Lower lobe of right lung (tissue), 2 donors: Measurements from ENCODE around the gene NMRK2. TPM values are rescaled to one million over a fixed set of nuclear protein-coding genes. Genes with fewer than 3 reads are reported as not detected.
"Not testable (repeated sequence)": the region's sequence is repeated elsewhere in the genome, so short reads cannot be mapped to it uniquely, and the experiment has no call there.

Experiments
- ATAC-seq, 2 donors: fragments of 200-7000 bp; cut with Tn5 transposase; one replicate each; pipeline ENCODE4 v1.9.1; 2020 to 2022; ENCODE audit warnings: mild to moderate bottlenecking in 2 of 2, moderate library complexity in 2 of 2
- DNase-seq: peaks from one replicate; pipeline ENCODE4 v3.0.0-alpha.2; 2020
- H3K27ac ChIP-seq: fragments of 200-600 bp; one replicate; pipeline ENCODE4 v1.8.0; 2022
- H3K27me3 ChIP-seq: fragments of 200-600 bp; one replicate; pipeline ENCODE4 v1.8.0; 2022; ENCODE audit warnings: low read depth
- H3K36me3 ChIP-seq: fragments of 200-600 bp; one replicate; pipeline ENCODE4 v1.8.0; 2022; ENCODE audit warnings: mild to moderate bottlenecking
- H3K4me1 ChIP-seq: fragments of 200-600 bp; one replicate; pipeline ENCODE4 v1.8.0; 2022
- H3K4me3 ChIP-seq: fragments of 200-600 bp; one replicate; pipeline ENCODE4 v1.8.0; 2022; ENCODE audit warnings: mild to moderate bottlenecking
- H3K9me3 ChIP-seq: fragments of 200-600 bp; one replicate; pipeline ENCODE4 v1.8.0; 2022
- CTCF ChIP-seq: fragments of 200-600 bp; IDR thresholded peaks from one replicate; pipeline ENCODE4 v1.8.0; 2022; ENCODE audit warnings: antibody characterized with exemption, mild to moderate bottlenecking
- intact Hi-C: fragments of 100-400 bp; cut with DNase I; formaldehyde crosslinking; loops from one replicate; pipeline ENCODE4 v1.11.0; 2022
- long read RNA-seq: library from polyadenylated mRNA; unstranded; transcript quantifications from one replicate; pipeline ENCODE4 v2.0.0, GENCODE V29; 2021
- total RNA-seq: library from RNA; stranded (reverse); fragmentation: NEBNext Ultra II Directional; extraction: Animal tissue kit (Norgen Biotek cat#: 25700); gene quantifications from one replicate; pipeline ENCODE4 v1.2.1, GENCODE V29; 2021
- donor health status: DM: no; HTN: yes; CAD: no; lungs with severe emphysema.

The NMRK2 gene
- not detected for total RNA-seq
- long read RNA-seq, result 0 reads

GRCh38 chr19:3932931-3933810, at the start of gene NMRK2:
TSS of gene NMRK2 (plus strand) at chr19:3933069. CDS start at chr19:3933672, 603 bp downstream.
- Histone ChIP-seq H3K9me3 (no peaks in the 10 kb centered on the region), H3K4me1 (no peaks in the 10 kb centered on the region), H3K27me3 (peaks cover 26% of the 10 kb centered on the region), H3K27ac (no peak within 1 kb of the TSS), H3K4me3 (no peak within 1 kb of the TSS), H3K36me3 (no peaks in the 10 kb centered on the region)
- ATAC-seq, result no peak
- intact Hi-C loops, result no loop called here
- TF ChIP-seq CTCF, result no peak
- DNase-seq, result no peak

GRCh38 chr19:3890591-3890990, 42.3 kb upstream of the NMRK2 start:
- Histone ChIP-seq H3K36me3 (no peaks in the 10 kb centered on the region), H3K27ac (no peak overlapping the region), H3K4me1 (no peaks in the 10 kb centered on the region), H3K4me3 (no peak overlapping the region), H3K27me3 (no peaks in the 10 kb centered on the region), H3K9me3 (no peaks in the 10 kb centered on the region)
- ATAC-seq (no peak), DNase-seq (no peak)
- intact Hi-C loops, result no loop called here
- no peak for TF ChIP-seq CTCF

DNA sequence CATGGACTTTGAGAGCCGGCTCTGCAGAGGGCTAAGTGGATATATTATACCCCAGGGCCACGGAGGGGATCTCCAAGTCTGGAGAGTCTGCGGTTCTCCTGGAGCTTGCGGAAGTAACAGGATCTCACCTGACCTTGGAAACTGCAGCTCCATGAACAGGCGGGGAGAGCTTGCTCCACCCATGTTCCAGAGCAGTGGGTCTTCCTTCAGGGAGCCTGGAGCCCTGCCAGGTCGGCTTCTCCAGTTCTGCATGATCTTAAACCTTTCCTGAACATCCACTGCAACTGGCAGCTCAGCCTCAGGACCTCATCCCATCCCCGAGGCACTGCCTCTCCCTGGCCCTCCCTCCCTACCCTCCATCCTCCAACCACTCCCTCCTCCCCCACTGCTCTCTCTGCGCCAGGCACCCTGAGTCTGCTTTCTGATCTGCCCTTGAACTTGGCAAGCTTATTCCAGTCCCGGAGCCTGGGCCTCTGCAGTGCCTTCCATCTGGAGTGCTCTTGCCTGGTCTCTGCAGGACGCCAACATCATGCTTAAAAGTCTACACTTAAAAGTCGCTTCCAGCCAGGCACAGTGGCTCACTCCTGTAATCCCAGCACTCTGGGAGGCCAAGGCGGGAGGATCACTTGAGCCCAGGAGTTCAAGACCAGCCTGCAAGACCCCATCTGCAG, 39.2 kb upstream of the NMRK2 start:
- H3K27ac ChIP-seq, result no peak overlapping the region
- no peaks in the 10 kb centered on the region for H3K36me3 ChIP-seq
- TF ChIP-seq CTCF, result no peak
- DNase-seq (no peak), ATAC-seq (no peak)
- no peaks in the 10 kb centered on the region for H3K4me1 ChIP-seq
- H3K9me3 ChIP-seq, result peaks cover 6% of the 10 kb centered on the region
- H3K4me3 ChIP-seq, result no peak overlapping the region
- intact Hi-C loops, result no loop called here
- H3K27me3 ChIP-seq, result no peaks in the 10 kb centered on the region

DNA sequence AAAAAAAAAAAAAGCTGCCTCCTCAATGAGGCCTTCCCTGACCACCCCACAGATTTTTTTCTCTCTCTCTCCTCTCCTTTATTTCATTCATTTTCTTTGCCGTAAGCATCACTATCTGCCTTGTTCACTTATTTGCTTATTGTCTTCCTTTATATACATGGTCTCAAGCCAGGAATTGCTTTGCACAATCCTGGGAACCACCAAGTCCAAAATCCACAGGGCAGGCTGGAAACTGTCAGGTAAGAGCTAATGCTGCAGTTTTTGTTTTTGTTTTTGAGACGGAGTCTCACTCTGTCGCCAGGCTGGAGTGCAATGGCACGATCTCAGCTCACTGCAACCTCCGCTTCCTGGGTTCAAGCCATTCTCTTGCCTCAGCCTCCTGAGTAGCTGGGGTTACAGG, 37.9 kb upstream of the NMRK2 start:
- intact Hi-C loops, H3K27ac ChIP-seq, H3K36me3 ChIP-seq, H3K27me3 ChIP-seq, H3K4me3 ChIP-seq, H3K9me3 ChIP-seq, DNase-seq, H3K4me1 ChIP-seq, ATAC-seq: not testable (repeated sequence)

- no peaks in the 10 kb centered on the region for H3K36me3 ChIP-seq
- no peak for DNase-seq
- no peak overlapping the region for H3K4me3 ChIP-seq
- no peak for TF ChIP-seq CTCF
- H3K27ac ChIP-seq, result no peak overlapping the region
- no peaks in the 10 kb centered on the region for H3K4me1 ChIP-seq
- H3K27me3 ChIP-seq, result no peaks in the 10 kb centered on the region
- intact Hi-C loops, result no loop called here
- H3K9me3 ChIP-seq, result peaks cover 8% of the 10 kb centered on the region
- ATAC-seq, result no peak
Observed at GRCh38 chr19:3895788-3896187, 37.1 kb upstream of the NMRK2 start.

- Histone ChIP-seq H3K27ac (no peak overlapping the region), H3K9me3 (peaks cover 8% of the 10 kb centered on the region), H3K36me3 (no peaks in the 10 kb centered on the region), H3K4me1 (no peaks in the 10 kb centered on the region), H3K27me3 (peaks cover 3% of the 10 kb centered on the region), H3K4me3 (no peak overlapping the region)
- DNase-seq, result no peak
- no peak for TF ChIP-seq CTCF
- ATAC-seq, result no peak
- intact Hi-C loops, result no loop called here
Observed at GRCh38 chr19:3897936-3898335, 34.9 kb upstream of the NMRK2 start.
